HepG2 (cell line): Measurements from ENCODE around the gene SPPL3. TPM values are rescaled to one million over a fixed set of nuclear protein-coding genes. Genes with fewer than 3 reads are reported as not detected.
A peak's percentile ranks its signal among the peaks of the same experiment; 100 is the strongest.

Experiments used
- BCL3 ChIP-seq: sonication (generic); formaldehyde crosslinking; IDR thresholded peaks from 2 replicates; pipeline ENCODE4 v1.5.1; 2020; ENCODE audit warnings: mild to moderate bottlenecking, missing genetic modification reagents, moderate library complexity
- BCL6 ChIP-seq: IDR thresholded peaks from 2 replicates; pipeline ENCODE4 v1.6.1; 2016; ENCODE audit warnings: missing genetic modification reagents, missing compliant biosample characterization
- DBP ChIP-seq: sonication (generic); formaldehyde crosslinking; IDR thresholded peaks from 2 replicates; pipeline ENCODE4 v1.4.0; 2020; ENCODE audit warnings: missing genetic modification reagents; ENCODE audit errors: not compliant biosample characterization
- ETS1 ChIP-seq: sonication (generic); formaldehyde crosslinking; IDR thresholded peaks from 2 replicates; pipeline ENCODE4 v1.4.0; 2020; ENCODE audit warnings: missing genetic modification reagents
- GLMP ChIP-seq: sonication (generic); formaldehyde crosslinking; IDR thresholded peaks from 2 replicates; pipeline ENCODE4 v1.9.0; 2021; ENCODE audit warnings: missing genetic modification reagents, mild to moderate bottlenecking, borderline replicate concordance
- GPBP1L1 ChIP-seq: sonication (generic); formaldehyde crosslinking; IDR thresholded peaks from 2 replicates; pipeline ENCODE4 v1.5.0; 2020; ENCODE audit warnings: mild to moderate bottlenecking, missing genetic modification reagents
- KAT2B ChIP-seq: fragments of 150-350 bp; IDR thresholded peaks from 2 replicates; pipeline ENCODE4 v1.6.1; 2014; ENCODE audit warnings: low read depth, low read length, borderline replicate concordance
- LCORL ChIP-seq, 2 experiments: fragments of 450-650 bp in 1 of 2; sonication (generic) in 1 of 2; formaldehyde crosslinking in 1 of 2; IDR thresholded peaks; 2 replicates each; pipeline versions ENCODE4 v1.5.0 to v1.6.1; 2017 to 2020; ENCODE audit warnings: antibody characterized with exemption in 1 of 2, missing genetic modification reagents in 1 of 2
- NFE2L2 ChIP-seq: fragments of 150-350 bp; IDR thresholded peaks from 2 replicates; pipeline ENCODE4 v1.6.1; 2014; ENCODE audit warnings: low read length
- PLSCR1 ChIP-seq: sonication (generic); formaldehyde crosslinking; IDR thresholded peaks from 2 replicates; pipeline ENCODE4 v1.5.0; 2020; ENCODE audit warnings: missing genetic modification reagents, mild to moderate bottlenecking, borderline replicate concordance
- ZBTB37 ChIP-seq: sonication (generic); formaldehyde crosslinking; IDR thresholded peaks from 2 replicates; pipeline ENCODE4 v1.4.0; 2020; ENCODE audit warnings: mild to moderate bottlenecking, missing genetic modification reagents
- ZFP1 ChIP-seq: IDR thresholded peaks from 2 replicates; pipeline ENCODE4 v1.6.1; 2016
- ZFP41 ChIP-seq: sonication (generic); formaldehyde crosslinking; IDR thresholded peaks from 2 replicates; pipeline ENCODE4 v1.4.0; 2020; ENCODE audit warnings: mild to moderate bottlenecking, missing genetic modification reagents, borderline replicate concordance
- ZHX1 ChIP-seq: sonication (generic); formaldehyde crosslinking; IDR thresholded peaks from 2 replicates; pipeline ENCODE4 v1.8.1; 2022; ENCODE audit warnings: low read depth, mild to moderate bottlenecking, missing genetic modification reagents
- ZNF557 ChIP-seq: sonication (generic); formaldehyde crosslinking; IDR thresholded peaks from 2 replicates; pipeline ENCODE4 v1.4.0; 2020; ENCODE audit warnings: missing genetic modification reagents
- ZNF883 ChIP-seq: sonication (generic); formaldehyde crosslinking; IDR thresholded peaks from 2 replicates; pipeline ENCODE4 v1.5.1; 2020; ENCODE audit warnings: mild to moderate bottlenecking, missing genetic modification reagents; ENCODE audit errors: not compliant biosample characterization
- polyA plus RNA-seq, 8 experiments: library from polyadenylated mRNA; depleted of rRNA in 3 of 8; stranded (reverse) in 7 of 8; unstranded in 1 of 8; fragments of >200 nt; fragmentation: Illumina TruSeq in 4 of 8; extraction: Trizol in 4 of 8; gene quantifications; 2 replicates each; pipeline versions ENCODE4 v1.2.1 to v1.2.3, GENCODE V29; 2011 to 2016; ENCODE audit warnings: low read depth in 4 of 8, missing spikeins in 1 of 8, mixed read lengths in 1 of 8; ENCODE audit not compliant: insufficient read depth in 1 of 8
- total RNA-seq, 5 experiments: library from RNA; depleted of rRNA; stranded (reverse); fragments of >200 nt; fragmentation: Illumina TruSeq; extraction: Trizol; gene quantifications; 2 replicates each; pipeline ENCODE4 v1.2.3, GENCODE V29; 2016; ENCODE audit warnings: low read depth in 1 of 5

Gene SPPL3
- total and polyA plus RNA-seq, 2 of the 13 experiments (the other 11 are each of a cell fraction or from before 2014, with no cell fraction given), result 8.9 to 9.1 TPM

- TF ChIP-seq PLSCR1 (CRISPR knock-in tag) (no peak), ZFP1 (CRISPR knock-in tag) (no peak), ZNF883 (no peak), BCL6 (CRISPR knock-in tag) (no peak), NFE2L2 (no peak), ZHX1 (CRISPR knock-in tag) (no peak), DBP (CRISPR knock-in tag) (no peak), ETS1 (CRISPR knock-in tag) (no peak), ZBTB37 (CRISPR knock-in tag) (0 out of 2 replicates have a peak, but pooled peaks have one; percentile 21), GLMP (CRISPR knock-in tag) (no peak), ZNF557 (CRISPR knock-in tag) (no peak), BCL3 (CRISPR knock-in tag) (no peak), KAT2B (no peak), LCORL (IDR thresholded peaks at IDR 0.05) (no peak), LCORL (CRISPR knock-in tag; IDR thresholded peaks at IDR 0.05) (no peak), GPBP1L1 (CRISPR knock-in tag) (no peak), ZFP41 (CRISPR knock-in tag) (no peak)
These were observed 554 bp downstream of the SPPL3 start (continued) for GRCh38 chr12:120903412-120904196.
